Measurements from ENCODE around the gene FAM181A.

DNA sequence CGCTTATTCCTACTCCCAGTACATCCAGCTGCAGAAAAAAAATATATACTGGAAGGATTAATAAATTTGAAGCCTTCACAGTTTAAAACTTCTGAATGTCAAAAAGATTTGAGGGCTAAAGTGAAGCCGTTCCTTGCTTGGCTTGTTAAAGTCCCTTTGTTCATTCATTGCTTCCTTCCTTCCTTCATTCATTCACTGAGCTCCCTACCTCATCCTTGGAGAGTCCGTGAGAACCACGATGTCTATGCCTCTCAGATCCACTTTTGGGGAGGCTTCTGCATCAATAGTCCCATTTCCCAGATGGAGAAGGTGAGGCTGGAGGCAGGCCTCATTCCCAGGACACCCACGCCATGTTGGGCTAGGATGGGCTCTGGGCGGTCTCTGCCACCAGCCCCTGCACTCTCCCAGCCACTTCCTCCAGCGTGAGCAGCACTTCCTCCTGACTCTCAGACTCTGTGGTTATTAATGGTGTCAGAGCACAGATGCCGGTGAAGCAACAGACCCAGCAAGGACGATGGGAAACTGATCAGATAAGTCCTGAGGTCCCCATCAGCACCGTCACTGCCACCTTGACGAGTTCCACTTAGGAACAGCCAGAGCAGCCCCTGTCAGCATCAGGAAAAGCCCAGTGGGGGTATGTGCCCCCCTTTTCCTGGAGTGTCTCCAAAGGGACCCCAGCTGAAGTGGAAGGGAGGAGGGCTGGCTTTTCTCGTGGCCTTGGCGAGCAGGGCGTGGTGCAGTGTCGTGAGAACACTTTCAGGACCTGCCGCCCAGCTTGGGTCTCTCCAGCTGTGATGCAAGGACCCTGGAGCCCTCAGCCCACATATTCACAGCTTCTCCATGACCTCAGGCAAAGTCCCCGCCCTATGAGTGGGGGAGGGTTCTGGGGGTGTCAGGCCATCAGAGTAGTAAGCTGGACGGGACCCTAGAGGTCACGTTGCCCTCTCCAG, 28.0 kb downstream of the FAM181A start:
- TF ChIP-seq, protein P1, sequence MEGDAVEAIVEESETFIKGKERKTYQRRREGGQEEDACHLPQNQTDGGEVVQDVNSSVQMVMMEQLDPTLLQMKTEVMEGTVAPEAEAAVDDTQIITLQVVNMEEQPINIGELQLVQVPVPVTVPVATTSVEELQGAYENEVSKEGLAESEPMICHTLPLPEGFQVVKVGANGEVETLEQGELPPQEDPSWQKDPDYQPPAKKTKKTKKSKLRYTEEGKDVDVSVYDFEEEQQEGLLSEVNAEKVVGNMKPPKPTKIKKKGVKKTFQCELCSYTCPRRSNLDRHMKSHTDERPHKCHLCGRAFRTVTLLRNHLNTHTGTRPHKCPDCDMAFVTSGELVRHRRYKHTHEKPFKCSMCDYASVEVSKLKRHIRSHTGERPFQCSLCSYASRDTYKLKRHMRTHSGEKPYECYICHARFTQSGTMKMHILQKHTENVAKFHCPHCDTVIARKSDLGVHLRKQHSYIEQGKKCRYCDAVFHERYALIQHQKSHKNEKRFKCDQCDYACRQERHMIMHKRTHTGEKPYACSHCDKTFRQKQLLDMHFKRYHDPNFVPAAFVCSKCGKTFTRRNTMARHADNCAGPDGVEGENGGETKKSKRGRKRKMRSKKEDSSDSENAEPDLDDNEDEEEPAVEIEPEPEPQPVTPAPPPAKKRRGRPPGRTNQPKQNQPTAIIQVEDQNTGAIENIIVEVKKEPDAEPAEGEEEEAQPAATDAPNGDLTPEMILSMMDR (IDR thresholded peaks at IDR 0.05), result no peak
- TF ChIP-seq TCF7L2 (IDR thresholded peaks at IDR 0.05; ENCODE audit: low read depth, low read length), result no peak
- TF ChIP-seq POLR2AphosphoS5 (IDR thresholded peaks at IDR 0.05; ENCODE audit: low read depth, low read length), result no peak
- TF ChIP-seq, protein P2, sequence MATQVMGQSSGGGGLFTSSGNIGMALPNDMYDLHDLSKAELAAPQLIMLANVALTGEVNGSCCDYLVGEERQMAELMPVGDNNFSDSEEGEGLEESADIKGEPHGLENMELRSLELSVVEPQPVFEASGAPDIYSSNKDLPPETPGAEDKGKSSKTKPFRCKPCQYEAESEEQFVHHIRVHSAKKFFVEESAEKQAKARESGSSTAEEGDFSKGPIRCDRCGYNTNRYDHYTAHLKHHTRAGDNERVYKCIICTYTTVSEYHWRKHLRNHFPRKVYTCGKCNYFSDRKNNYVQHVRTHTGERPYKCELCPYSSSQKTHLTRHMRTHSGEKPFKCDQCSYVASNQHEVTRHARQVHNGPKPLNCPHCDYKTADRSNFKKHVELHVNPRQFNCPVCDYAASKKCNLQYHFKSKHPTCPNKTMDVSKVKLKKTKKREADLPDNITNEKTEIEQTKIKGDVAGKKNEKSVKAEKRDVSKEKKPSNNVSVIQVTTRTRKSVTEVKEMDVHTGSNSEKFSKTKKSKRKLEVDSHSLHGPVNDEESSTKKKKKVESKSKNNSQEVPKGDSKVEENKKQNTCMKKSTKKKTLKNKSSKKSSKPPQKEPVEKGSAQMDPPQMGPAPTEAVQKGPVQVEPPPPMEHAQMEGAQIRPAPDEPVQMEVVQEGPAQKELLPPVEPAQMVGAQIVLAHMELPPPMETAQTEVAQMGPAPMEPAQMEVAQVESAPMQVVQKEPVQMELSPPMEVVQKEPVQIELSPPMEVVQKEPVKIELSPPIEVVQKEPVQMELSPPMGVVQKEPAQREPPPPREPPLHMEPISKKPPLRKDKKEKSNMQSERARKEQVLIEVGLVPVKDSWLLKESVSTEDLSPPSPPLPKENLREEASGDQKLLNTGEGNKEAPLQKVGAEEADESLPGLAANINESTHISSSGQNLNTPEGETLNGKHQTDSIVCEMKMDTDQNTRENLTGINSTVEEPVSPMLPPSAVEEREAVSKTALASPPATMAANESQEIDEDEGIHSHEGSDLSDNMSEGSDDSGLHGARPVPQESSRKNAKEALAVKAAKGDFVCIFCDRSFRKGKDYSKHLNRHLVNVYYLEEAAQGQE (IDR thresholded peaks at IDR 0.05; ENCODE audit: insufficient read depth in 1 of 2, low read depth in 2 of 2, low read length in 1 of 2), result no peak

Data from Panc1 (cell line).